Measurements from ENCODE around the gene KIF11.

DNA sequence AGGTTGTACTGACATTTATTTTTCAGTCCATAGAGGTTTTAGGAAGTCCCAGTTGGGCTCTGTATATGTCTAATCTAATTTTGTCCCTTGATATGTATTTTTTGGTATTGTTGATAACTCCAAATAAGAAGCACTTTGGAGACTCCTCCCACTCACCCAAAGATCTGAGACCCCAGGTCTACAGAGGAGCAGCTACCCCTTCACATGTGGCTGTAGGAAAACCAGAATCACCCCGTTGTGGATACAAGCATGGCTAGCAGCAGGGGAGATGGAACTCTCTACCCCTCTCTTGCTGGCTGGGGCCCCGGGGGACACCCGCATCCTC is 106.2 kb downstream of the KIF11 start:
- no peak for TF ChIP-seq EP300 (IDR thresholded peaks at IDR 0.05)
- TF ChIP-seq, protein P1, sequence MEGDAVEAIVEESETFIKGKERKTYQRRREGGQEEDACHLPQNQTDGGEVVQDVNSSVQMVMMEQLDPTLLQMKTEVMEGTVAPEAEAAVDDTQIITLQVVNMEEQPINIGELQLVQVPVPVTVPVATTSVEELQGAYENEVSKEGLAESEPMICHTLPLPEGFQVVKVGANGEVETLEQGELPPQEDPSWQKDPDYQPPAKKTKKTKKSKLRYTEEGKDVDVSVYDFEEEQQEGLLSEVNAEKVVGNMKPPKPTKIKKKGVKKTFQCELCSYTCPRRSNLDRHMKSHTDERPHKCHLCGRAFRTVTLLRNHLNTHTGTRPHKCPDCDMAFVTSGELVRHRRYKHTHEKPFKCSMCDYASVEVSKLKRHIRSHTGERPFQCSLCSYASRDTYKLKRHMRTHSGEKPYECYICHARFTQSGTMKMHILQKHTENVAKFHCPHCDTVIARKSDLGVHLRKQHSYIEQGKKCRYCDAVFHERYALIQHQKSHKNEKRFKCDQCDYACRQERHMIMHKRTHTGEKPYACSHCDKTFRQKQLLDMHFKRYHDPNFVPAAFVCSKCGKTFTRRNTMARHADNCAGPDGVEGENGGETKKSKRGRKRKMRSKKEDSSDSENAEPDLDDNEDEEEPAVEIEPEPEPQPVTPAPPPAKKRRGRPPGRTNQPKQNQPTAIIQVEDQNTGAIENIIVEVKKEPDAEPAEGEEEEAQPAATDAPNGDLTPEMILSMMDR (IDR thresholded peaks at IDR 0.05): no peak

Data from gastroesophageal sphincter (tissue), 3 donors.